PC-3 (cell line): ENCODE measurements around the gene AASDHPPT. TPM values are rescaled to one million over a fixed set of nuclear protein-coding genes. Genes with fewer than 3 reads are reported as not detected.
A peak's percentile ranks its signal among the peaks of the same experiment; 100 is the strongest.

Source experiments
- ATAC-seq: fragments of 200-7000 bp; cut with Tn5 transposase; 2 replicates; pipeline ENCODE4 v1.9.1; 2020; ENCODE audit warnings: mild to moderate bottlenecking, moderate library complexity
- BruUV-seq: library from RNA; stranded (reverse); fragments of 400-500 nt; replicated peaks from 2 replicates; lab custom pipeline; 2021; lab: Mats Ljungman, UMichigan
- CTCF ChIA-PET: fragments of 300-600 bp; sonication (Branson Sonifier 250); formaldehyde crosslinking; loops from one replicate; lab custom pipeline; 2022; ENCODE audit warnings: antibody characterized with exemption; lab: Charles Lee
- POLR2A ChIA-PET: fragments of 300-600 bp; sonication (Branson Sonifier 250); formaldehyde crosslinking; loops from one replicate; lab custom pipeline; 2022; ENCODE audit warnings: antibody characterized with exemption; ENCODE audit not compliant: unreplicated experiment; lab: Charles Lee
- DNase-seq: peaks from one replicate; pipeline ENCODE4 v3.0.0-alpha.2; 2015
- H2AFZ ChIP-seq: fragments of 300-600 bp; sonication (generic); 2 replicates; pipeline ENCODE4 v1.6.0; 2016; ENCODE audit warnings: antibody characterized with exemption, low read length
- H3F3A ChIP-seq: fragments of 300-600 bp; sonication (generic); one replicate; pipeline ENCODE4 v1.6.0; 2017; ENCODE audit warnings: antibody characterized with exemption, low read length, control low read depth, mild to moderate bottlenecking; ENCODE audit not compliant: unreplicated experiment
- H3K27ac ChIP-seq: fragments of 300-600 bp; sonication (generic); 2 replicates; pipeline ENCODE4 v1.5.1; 2016; ENCODE audit warnings: mild to moderate bottlenecking, low read length
- H3K27me3 ChIP-seq: fragments of 300-600 bp; sonication (generic); 2 replicates; pipeline ENCODE4 v1.6.1; 2016; ENCODE audit warnings: low read length, mixed read lengths
- H3K36me3 ChIP-seq: fragments of 300-600 bp; sonication (generic); 2 replicates; pipeline ENCODE4 v1.6.1; 2016; ENCODE audit warnings: low read depth, mixed run types, low read length, mixed read lengths
- H3K4me1 ChIP-seq: fragments of 300-600 bp; sonication (generic); 2 replicates; pipeline ENCODE4 v1.5.1; 2016; ENCODE audit warnings: low read length; ENCODE audit not compliant: insufficient read depth
- H3K4me2 ChIP-seq: fragments of 300-600 bp; sonication (generic); 2 replicates; pipeline ENCODE4 v1.6.0; 2016; ENCODE audit warnings: low read length
- H3K4me3 ChIP-seq: fragments of 300-600 bp; sonication (generic); 2 replicates; pipeline ENCODE4 v1.5.1; 2016; ENCODE audit warnings: mild to moderate bottlenecking, low read length, mixed read lengths
- H3K79me2 ChIP-seq: fragments of 300-600 bp; sonication (generic); 2 replicates; pipeline ENCODE4 v1.6.1; 2017; ENCODE audit warnings: low read length, mixed read lengths
- H3K9ac ChIP-seq: fragments of 300-600 bp; sonication (generic); 2 replicates; pipeline ENCODE4 v1.6.0; 2016; ENCODE audit warnings: mild to moderate bottlenecking, low read length
- H3K9me2 ChIP-seq: fragments of 300-600 bp; sonication (generic); replicated peaks from 2 replicates; pipeline ENCODE4 v1.6.1; 2016; ENCODE audit warnings: mixed run types, low read length, mixed read lengths
- H3K9me3 ChIP-seq: fragments of 300-600 bp; sonication (generic); 2 replicates; pipeline ENCODE4 v1.6.1; 2016; ENCODE audit warnings: low read length, mixed read lengths
- H4K20me1 ChIP-seq: fragments of 300-600 bp; sonication (generic); 2 replicates; pipeline ENCODE4 v1.6.1; 2016; ENCODE audit warnings: low read length, mixed read lengths
- EZH2 ChIP-seq: fragments of 300-600 bp; sonication (generic); IDR thresholded peaks from one replicate; pipeline ENCODE4 v1.6.1; 2017; ENCODE audit warnings: antibody characterized with exemption, mild to moderate bottlenecking, low read length; ENCODE audit not compliant: unreplicated experiment
- EZH2phosphoT487 ChIP-seq: fragments of 300-600 bp; sonication (generic); IDR thresholded peaks from 2 replicates; pipeline ENCODE4 v1.6.1; 2018; ENCODE audit warnings: mild to moderate bottlenecking, antibody characterized with exemption, low read length, borderline replicate concordance
- intact Hi-C: fragments of 100-400 bp; cut with micrococcal nuclease; formaldehyde crosslinking; loops from 2 replicates; pipeline ENCODE4 v1.9.0; 2023
- total RNA-seq: library from RNA; depleted of rRNA; stranded (reverse); fragments of >200 nt; gene quantifications from 2 replicates; pipeline ENCODE4 v1.2.3, GENCODE V29; 2014
- TF ChIP-seq, protein P1 (sequence below): fragments of 300-600 bp; sonication (generic); conservative IDR thresholded peaks from 2 replicates; pipeline ENCODE4 v1.5.1; 2017; ENCODE audit warnings: antibody characterized with exemption, low read depth, mild to moderate bottlenecking, low read length

The AASDHPPT gene
- total RNA-seq, 1 experiment from 2014 or later: 44.2 TPM

DNA sequence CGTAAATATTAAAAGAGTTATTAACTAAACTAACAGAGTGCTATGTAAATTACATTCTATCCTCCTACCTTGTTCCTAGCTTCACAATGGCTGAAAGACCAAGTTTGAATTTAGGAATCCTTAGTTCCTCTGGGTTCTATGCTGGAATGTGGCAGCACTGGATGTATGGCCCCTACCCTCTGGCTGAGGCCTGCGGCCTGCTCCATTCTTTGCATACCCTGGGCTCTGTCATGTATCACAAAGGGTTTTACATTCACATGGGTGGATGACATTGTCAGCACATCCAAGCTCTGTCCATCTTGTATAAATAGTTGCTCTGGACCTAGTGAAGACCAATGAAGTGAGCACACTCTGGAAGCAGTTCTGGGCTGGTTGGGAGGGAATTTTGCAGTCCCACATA is 54.5 kb downstream of the AASDHPPT start:
- Histone ChIP-seq H3K9ac (no peak overlapping the region), H3K9me3 (no peaks in the 10 kb centered on the region), H3K79me2 (no peaks in the 10 kb centered on the region), H2AFZ (no peak overlapping the region), H3K4me1 (no peaks in the 10 kb centered on the region), H3K4me2 (no peak overlapping the region), H3K36me3 (no peaks in the 10 kb centered on the region), H3F3A (no peaks in the 10 kb centered on the region), H4K20me1 (no peaks in the 10 kb centered on the region), H3K27me3 (no peaks in the 10 kb centered on the region), H3K9me2 (no peaks in the 10 kb centered on the region), H3K4me3 (no peak overlapping the region), H3K27ac (no peak overlapping the region)
- TF ChIP-seq EZH2phosphoT487: no peak
- no peak for TF ChIP-seq EZH2
- TF ChIP-seq, protein P1, sequence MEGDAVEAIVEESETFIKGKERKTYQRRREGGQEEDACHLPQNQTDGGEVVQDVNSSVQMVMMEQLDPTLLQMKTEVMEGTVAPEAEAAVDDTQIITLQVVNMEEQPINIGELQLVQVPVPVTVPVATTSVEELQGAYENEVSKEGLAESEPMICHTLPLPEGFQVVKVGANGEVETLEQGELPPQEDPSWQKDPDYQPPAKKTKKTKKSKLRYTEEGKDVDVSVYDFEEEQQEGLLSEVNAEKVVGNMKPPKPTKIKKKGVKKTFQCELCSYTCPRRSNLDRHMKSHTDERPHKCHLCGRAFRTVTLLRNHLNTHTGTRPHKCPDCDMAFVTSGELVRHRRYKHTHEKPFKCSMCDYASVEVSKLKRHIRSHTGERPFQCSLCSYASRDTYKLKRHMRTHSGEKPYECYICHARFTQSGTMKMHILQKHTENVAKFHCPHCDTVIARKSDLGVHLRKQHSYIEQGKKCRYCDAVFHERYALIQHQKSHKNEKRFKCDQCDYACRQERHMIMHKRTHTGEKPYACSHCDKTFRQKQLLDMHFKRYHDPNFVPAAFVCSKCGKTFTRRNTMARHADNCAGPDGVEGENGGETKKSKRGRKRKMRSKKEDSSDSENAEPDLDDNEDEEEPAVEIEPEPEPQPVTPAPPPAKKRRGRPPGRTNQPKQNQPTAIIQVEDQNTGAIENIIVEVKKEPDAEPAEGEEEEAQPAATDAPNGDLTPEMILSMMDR: no peak
- ChIA-PET CTCF (no interaction called here), POLR2A (no interaction called here)
- intact Hi-C loops: no loop called here
- no TSS peak for BruUV-seq
- ATAC-seq (no peak), DNase-seq (no peak)

DNA sequence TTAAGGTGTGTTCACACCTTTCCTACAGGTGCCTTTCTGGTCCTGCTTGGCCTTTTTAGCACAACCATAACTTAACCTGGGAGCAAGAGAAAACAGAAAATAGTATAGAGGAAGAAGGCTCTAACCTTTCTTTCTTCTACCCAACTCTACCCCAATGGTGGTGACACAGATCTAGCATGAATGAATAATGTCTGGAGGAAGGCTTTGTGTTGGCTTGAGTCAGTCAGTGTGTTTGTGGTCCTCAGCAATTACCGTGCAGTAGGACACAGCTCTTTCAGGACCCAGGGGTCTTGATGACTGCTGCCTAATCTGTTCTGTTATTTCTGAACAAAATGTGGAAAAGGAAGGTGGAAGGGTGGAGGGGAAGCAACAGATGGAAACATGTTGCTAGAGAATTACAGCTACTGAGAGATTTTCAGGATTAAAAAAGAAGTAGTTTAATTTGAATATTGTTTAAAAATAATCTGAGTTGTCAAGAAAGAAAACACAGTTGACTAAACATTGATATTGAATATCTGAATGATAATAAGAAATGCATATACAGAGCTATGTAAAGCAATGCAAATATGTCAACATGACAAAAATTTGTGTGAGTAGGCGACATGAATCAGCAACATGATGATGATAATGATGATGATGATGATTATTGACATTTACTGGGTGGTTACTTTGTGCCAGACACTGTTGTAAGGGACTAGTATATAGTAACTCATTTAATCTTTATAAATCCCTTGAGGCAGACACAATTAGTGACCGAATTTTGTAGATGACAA is 55.3 kb downstream of the AASDHPPT start:
- no peak overlapping the region for H2AFZ ChIP-seq
- intact Hi-C loops: loop anchor here (1.0 kb wide), 1 partner anchor 44 kb away; no protein-coding TSS in a partner anchor
- no peaks in the 10 kb centered on the region for H3K9me2 ChIP-seq
- H3K36me3 ChIP-seq: no peaks in the 10 kb centered on the region
- no peak overlapping the region for H3K4me3 ChIP-seq
- H3K27me3 ChIP-seq: no peaks in the 10 kb centered on the region
- no peak for TF ChIP-seq EZH2phosphoT487
- TF ChIP-seq, protein P1: no peak
- BruUV-seq: no TSS peak
- CTCF ChIA-PET: no interaction called here
- H3K79me2 ChIP-seq: no peaks in the 10 kb centered on the region
- POLR2A ChIA-PET: no interaction called here
- no peak overlapping the region for H3K27ac ChIP-seq
- peaks cover 6% of the 10 kb centered on the region for H3K4me1 ChIP-seq
- no peaks in the 10 kb centered on the region for H3F3A ChIP-seq
- DNase-seq: peak; percentile 29
- no peak overlapping the region for H3K4me2 ChIP-seq
- no peak overlapping the region for H3K9ac ChIP-seq
- H3K9me3 ChIP-seq: no peaks in the 10 kb centered on the region
- no peaks in the 10 kb centered on the region for H4K20me1 ChIP-seq
- no peak for ATAC-seq

DNA sequence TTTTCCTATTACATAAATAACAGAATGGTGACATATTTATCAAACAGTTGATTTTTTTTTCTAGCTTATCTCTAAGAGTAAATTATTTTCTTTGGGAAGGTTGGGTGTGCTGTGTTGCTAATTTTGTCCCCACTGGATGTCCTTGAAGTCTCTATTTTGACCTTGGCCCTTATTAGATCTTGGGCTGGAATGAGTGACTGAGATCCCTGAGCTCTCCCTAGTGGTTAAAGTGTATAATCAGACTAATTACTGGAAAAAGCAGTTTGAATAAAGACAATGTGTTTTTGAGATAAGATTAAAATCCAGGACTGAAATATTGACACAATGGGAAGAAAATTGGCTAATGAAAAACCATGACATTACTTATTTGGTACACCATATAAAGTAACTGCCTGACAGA is 56.1 kb downstream of the AASDHPPT start:
- H3K27me3 ChIP-seq: no peaks in the 10 kb centered on the region
- CTCF ChIA-PET: no interaction called here
- no peak overlapping the region for H3K4me2 ChIP-seq
- intact Hi-C loops: loop anchor here (1.0 kb wide), 1 partner anchor 45 kb away; no protein-coding TSS in a partner anchor
- POLR2A ChIA-PET: no interaction called here
- no peaks in the 10 kb centered on the region for H3K9me2 ChIP-seq
- DNase-seq (peak; percentile 32), ATAC-seq (0 out of 2 replicates have a peak, but pooled peaks have one; percentile 28)
- TF ChIP-seq, protein P1: peak; percentile 71
- no peak for TF ChIP-seq EZH2phosphoT487
- H3K4me3 ChIP-seq: no peak overlapping the region
- no peaks in the 10 kb centered on the region for H4K20me1 ChIP-seq
- BruUV-seq: no TSS peak
- H3K36me3 ChIP-seq: no peaks in the 10 kb centered on the region
- H3F3A ChIP-seq: no peaks in the 10 kb centered on the region
- no peak overlapping the region for H3K9ac ChIP-seq
- no peak overlapping the region for H3K27ac ChIP-seq
- H2AFZ ChIP-seq: no peak overlapping the region
- H3K9me3 ChIP-seq: no peaks in the 10 kb centered on the region
- no peaks in the 10 kb centered on the region for H3K79me2 ChIP-seq
- H3K4me1 ChIP-seq: peaks cover 6% of the 10 kb centered on the region
